ENCODE results near the gene SAP30. TPM values are rescaled to one million over a fixed set of nuclear protein-coding genes. Genes with fewer than 3 reads are reported as not detected.
A peak's percentile ranks its signal among the peaks of the same experiment; 100 is the strongest.

SAP30 gene
- total RNA-seq (1 to 10 TPM; 2.0 to 2.3 TPM), polyA plus RNA-seq (1 to 10 TPM; 1.2 to 5.3 (median 1.3) TPM), total RNA-seq (0.49 to 4.0 (median 0.96) reads per million in 6 experiments)

DNA sequence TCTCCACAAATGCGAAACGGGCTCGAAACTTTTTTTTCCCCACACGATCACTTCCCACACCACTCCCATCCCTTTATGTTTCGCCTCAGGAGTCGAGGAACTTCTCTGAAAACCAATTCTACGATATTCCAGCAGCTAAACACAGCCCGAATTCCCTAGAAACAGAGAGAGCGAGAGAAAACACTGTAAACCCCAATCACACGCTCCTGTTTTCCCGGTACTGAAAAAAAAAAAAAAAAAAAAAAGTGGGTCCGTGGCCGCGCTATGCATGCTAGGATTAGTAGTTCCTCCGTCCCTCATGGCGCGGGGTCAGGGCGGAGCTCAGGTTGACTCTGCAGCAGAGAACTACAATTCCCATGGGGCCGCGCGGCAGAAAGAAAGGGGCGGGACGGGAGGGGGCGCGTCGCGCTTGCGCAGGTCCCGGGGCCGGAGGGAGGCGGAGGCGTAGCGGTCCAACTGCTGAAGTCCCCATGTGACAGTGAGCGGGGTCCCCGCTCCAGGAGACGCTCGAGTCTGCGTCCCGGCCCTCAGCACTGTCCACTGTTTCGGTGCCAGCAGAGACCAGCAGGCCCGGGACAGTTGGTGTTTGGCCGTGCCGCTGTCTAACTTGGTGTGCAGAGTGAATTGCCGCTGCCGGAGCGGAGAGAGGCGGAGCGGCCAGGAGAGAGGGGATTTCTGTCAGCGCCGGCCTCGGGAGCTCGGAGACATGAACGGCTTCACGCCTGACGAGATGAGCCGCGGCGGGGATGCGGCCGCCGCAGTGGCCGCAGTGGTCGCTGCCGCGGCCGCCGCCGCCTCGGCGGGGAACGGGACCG, at the start of gene SAP30:
SAP30 (plus strand) TSS at position 478 of the 815 bp plus-strand sequence; CDS start at position 707, 229 bp downstream.
- POLR2A ChIA-PET, result interaction anchor here (0.5 to 6.5 kb wide), 13 partner anchors 11 to 1151 kb away, joined by 3 to 271 read pairs (median 5); partner anchors contain the start of genes CEP44, FBXO8, GALNT7 and HMGB2
- Mint-ChIP-seq H3K4me1 (peaks cover 8 to 26% (median 17%) of the 10 kb centered on the region in 4 donors), H3K27me3 (peaks cover 8 to 29% (median 14%) of the 10 kb centered on the region in 5 donors), H3K27ac (peak within 1 kb of the TSS; percentile 76 to 98 (median 96)), H3K9me3 (no peaks in the 10 kb centered on the region), H3K4me3 (peak within 1 kb of the TSS; percentile 95 to 100 (median 98)), H3K36me3 (peaks cover 0 to 4% (median 0%) of the 10 kb centered on the region in 3 donors)
- ATAC-seq, result peak; percentile 82 to 89
- DNase-seq, result peak; percentile 91 to 99 (median 94)

- Mint-ChIP-seq H3K9me3 (no peaks in the 10 kb centered on the region), H3K27me3 (no peaks in the 10 kb centered on the region), H3K36me3 (peaks cover 0 to 24% (median 5%) of the 10 kb centered on the region in 3 donors), H3K4me3 (no peak overlapping the region), H3K27ac (peak overlapping the region in 1 of 10 donors; percentile 33), H3K4me1 (no peaks in the 10 kb centered on the region)
- ATAC-seq (no peak), DNase-seq (no peak)
- POLR2A ChIA-PET, result no interaction called here
Measured at GRCh38 chr4:173325007-173325736, 45.6 kb upstream of the SAP30 start.

DNA sequence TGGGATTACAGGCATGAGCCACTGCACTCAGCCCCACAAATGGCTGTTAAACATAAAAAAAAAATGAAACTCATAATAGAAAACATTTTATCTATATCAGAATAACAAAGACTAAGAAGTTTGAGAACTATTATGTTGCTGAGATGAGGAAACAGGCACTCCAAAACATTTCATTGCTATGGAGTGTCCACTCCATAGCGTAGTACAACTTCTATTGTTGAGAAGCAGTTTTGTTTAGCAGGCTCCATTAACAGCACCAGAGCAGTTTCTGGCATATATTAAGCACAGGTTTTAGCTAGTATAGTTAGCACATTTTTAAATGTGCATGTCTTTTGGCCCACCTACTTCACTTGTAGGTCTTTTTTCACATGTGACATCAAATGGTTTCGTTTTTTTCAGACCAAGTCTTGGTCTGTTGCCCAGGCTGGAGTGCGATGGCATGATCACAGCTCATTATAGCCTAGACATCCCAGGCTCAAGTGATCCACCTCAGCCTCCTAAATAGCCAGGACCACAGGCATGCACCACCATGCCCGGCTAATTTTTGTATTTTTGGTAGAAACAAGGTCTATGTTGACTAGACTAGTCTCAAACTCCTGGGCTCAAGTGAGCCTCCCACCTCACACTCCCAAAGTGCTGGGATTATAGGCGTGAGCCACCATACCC, 42.4 kb upstream of the SAP30 start:
- Mint-ChIP-seq H3K9me3 (no peaks in the 10 kb centered on the region), H3K27ac (no peak overlapping the region), H3K4me3 (no peak overlapping the region), H3K4me1 (peaks cover 11 to 17% (median 16%) of the 10 kb centered on the region in 4 donors), H3K27me3 (no peaks in the 10 kb centered on the region), H3K36me3 (peaks cover 0 to 23% (median 10%) of the 10 kb centered on the region in 3 donors)
- POLR2A ChIA-PET, result no interaction called here
- ATAC-seq, result no peak
- no peak for DNase-seq

GRCh38 chr4:173330590-173330989, 40.2 kb upstream of the SAP30 start:
- DNase-seq, result no peak
- Mint-ChIP-seq H3K27me3 (peaks cover 0 to 4% (median 0%) of the 10 kb centered on the region in 5 donors), H3K4me3 (no peak overlapping the region), H3K9me3 (no peaks in the 10 kb centered on the region), H3K27ac (no peak overlapping the region), H3K4me1 (peaks cover 19 to 33% (median 24%) of the 10 kb centered on the region in 4 donors), H3K36me3 (peaks cover 5 to 23% (median 10%) of the 10 kb centered on the region in 3 donors)
- POLR2A ChIA-PET, result interaction anchor here (7.1 kb wide), 1 partner anchor 39 kb away, joined by 271 read pairs; the partner anchor contains the start of gene SAP30
- no peak for ATAC-seq

- ATAC-seq (no peak), DNase-seq (no peak)
- peaks cover 5 to 23% (median 10%) of the 10 kb centered on the region in 3 donors for H3K36me3 Mint-ChIP-seq
Measured at GRCh38 chr4:173332021-173332487, 38.7 kb upstream of the SAP30 start.

GRCh38 chr4:173332963-173333657, 37.6 kb upstream of the SAP30 start:
- peak overlapping the region; percentile 89 to 96 (median 94) for H3K4me3 Mint-ChIP-seq
- peaks cover 19 to 33% (median 24%) of the 10 kb centered on the region in 4 donors for H3K4me1 Mint-ChIP-seq
- ATAC-seq, result no peak
- POLR2A ChIA-PET, result interaction anchor here (0.9 to 7.1 kb wide), 6 partner anchors 20 to 951 kb away, joined by 3 to 271 read pairs (median 5); partner anchors contain the start of genes CEP44, FBXO8, GALNT7 and SAP30
- DNase-seq, result peak in 5 of 10 donors; percentile 6 to 57 (median 16)
- H3K27me3 Mint-ChIP-seq, result peaks cover 8 to 20% (median 10%) of the 10 kb centered on the region in 5 donors
- H3K36me3 Mint-ChIP-seq, result peaks cover 5 to 21% (median 10%) of the 10 kb centered on the region in 3 donors
- no peaks in the 10 kb centered on the region for H3K9me3 Mint-ChIP-seq
- peak overlapping the region; percentile 80 to 99 (median 95) for H3K27ac Mint-ChIP-seq

More at GRCh38 chr4:173332021-173332487, 38.7 kb upstream of the SAP30 start:
- peaks cover 19 to 33% (median 24%) of the 10 kb centered on the region in 4 donors for H3K4me1 Mint-ChIP-seq
- peak overlapping the region in 8 of 10 donors; percentile 3 to 99 (median 70) for H3K27ac Mint-ChIP-seq
- H3K9me3 Mint-ChIP-seq, result no peaks in the 10 kb centered on the region
- H3K4me3 Mint-ChIP-seq, result peak overlapping the region in 5 of 10 donors; percentile 58 to 96 (median 95)
- POLR2A ChIA-PET, result interaction anchor here (7.1 kb wide), 1 partner anchor 38 kb away, joined by 271 read pairs; the partner anchor contains the start of gene SAP30
- H3K27me3 Mint-ChIP-seq, result peaks cover 5 to 11% (median 5%) of the 10 kb centered on the region in 5 donors

DNA sequence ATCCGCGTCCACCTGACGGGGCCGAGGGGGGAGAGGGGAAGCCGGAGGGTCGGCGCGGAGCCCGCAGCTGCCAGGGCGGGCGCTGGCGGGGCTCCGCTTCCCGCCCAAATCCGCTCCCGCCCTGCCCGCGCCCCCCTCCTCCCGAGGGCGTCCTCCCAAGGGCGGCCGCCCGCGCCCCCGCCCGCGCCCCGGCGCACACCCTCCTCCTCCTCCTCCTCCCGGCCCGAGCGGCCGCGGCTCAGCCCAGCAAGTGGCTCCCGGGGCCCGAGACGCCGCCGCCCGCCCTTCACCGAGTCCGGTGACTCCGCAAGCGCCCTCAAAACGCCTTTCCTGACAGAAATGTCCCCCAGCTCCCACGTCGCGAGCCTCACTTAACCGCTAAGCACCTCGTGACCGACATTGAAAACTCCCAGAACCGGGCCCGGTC, 37.1 kb upstream of the SAP30 start:
- peak overlapping the region; percentile 94 to 100 (median 99) for H3K4me3 Mint-ChIP-seq
- H3K27ac Mint-ChIP-seq, result peak overlapping the region; percentile 94 to 100 (median 99)
- no peaks in the 10 kb centered on the region for H3K9me3 Mint-ChIP-seq
- POLR2A ChIA-PET, result interaction anchor here (0.6 to 7.1 kb wide), 11 partner anchors 15 to 950 kb away, joined by 3 to 271 read pairs (median 4); partner anchors contain the start of genes CEP44, FBXO8, GALNT7 and SAP30
- peaks cover 19 to 33% (median 24%) of the 10 kb centered on the region in 4 donors for H3K4me1 Mint-ChIP-seq
- peak; percentile 2 to 8 for ATAC-seq
- peak in 6 of 10 donors; percentile 17 to 67 (median 37) for DNase-seq
- H3K27me3 Mint-ChIP-seq, result peaks cover 8 to 20% (median 10%) of the 10 kb centered on the region in 5 donors
- peaks cover 5 to 21% (median 10%) of the 10 kb centered on the region in 3 donors for H3K36me3 Mint-ChIP-seq

GRCh38 chr4:173334085-173334890, 36.5 kb upstream of the SAP30 start, which contains the start of gene HMGB2:
Gene HMGB2, minus strand, starts transcription at chr4:173334358. Its CDS starts 709 bp downstream, at chr4:173333649.
- Mint-ChIP-seq H3K27me3 (peaks cover 8 to 20% (median 11%) of the 10 kb centered on the region in 5 donors), H3K27ac (peak within 1 kb of the TSS; percentile 94 to 100 (median 99)), H3K4me3 (peak within 1 kb of the TSS; percentile 94 to 100 (median 99)), H3K4me1 (peaks cover 19 to 33% (median 24%) of the 10 kb centered on the region in 4 donors), H3K36me3 (peaks cover 5 to 21% (median 10%) of the 10 kb centered on the region in 3 donors), H3K9me3 (no peaks in the 10 kb centered on the region)
- POLR2A ChIA-PET, result interaction anchor here (0.6 to 7.1 kb wide), 15 partner anchors 11 to 950 kb away, joined by 3 to 271 read pairs (median 4); partner anchors contain the start of genes CEP44, FBXO8, GALNT7 and SAP30
- peak; percentile 94 for ATAC-seq
- peak; percentile 95 to 100 (median 100) for DNase-seq

DNA sequence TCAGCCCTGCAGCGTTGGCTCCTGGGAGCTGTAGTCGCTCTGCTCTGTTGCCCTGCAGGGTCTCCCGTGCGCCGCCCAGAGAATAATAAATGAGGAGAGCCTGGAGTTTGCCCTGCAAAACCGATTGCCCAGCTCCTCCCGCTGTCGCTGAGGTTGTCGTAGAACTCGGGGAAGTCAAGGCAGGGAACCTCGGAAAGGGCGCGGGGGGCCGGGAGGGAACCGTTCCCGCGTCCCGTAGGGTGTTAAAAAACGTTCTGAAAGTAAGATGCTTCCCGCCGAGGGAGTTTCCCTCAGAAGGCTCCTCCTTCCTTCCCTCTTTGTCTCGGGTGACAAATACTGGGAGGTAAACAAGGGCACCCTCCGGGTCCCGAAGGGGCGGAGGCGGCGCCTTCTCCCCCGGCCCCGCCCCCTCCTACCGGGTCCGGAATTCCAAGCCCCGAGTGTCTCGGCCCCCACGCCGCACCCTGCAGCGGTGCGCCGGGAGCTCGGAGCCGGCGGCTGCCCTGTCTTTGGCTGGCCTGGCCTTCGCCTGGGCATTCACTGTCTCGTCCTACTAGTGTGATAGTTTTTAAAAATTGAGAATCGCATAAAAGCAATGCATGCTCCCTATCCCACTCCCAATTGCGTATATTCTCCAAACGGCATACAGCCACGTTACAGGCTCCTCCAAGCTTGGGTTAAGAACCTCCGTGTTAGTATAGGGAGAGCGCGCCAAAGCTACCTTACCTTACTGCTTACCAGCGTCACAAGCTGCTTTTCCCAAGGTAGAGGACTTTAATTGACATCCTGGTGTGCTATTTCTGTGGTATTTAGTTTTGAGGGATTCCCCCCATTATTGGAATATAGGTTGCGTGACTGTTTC, 35.6 kb upstream of the SAP30 start:
- H3K9me3 Mint-ChIP-seq, result no peaks in the 10 kb centered on the region
- peaks cover 19 to 33% (median 24%) of the 10 kb centered on the region in 4 donors for H3K4me1 Mint-ChIP-seq
- ATAC-seq (peak; percentile 18 to 45), DNase-seq (peak in 6 of 10 donors; percentile 1 to 58 (median 16))
- POLR2A ChIA-PET, result interaction anchor here (0.6 to 7.1 kb wide), 13 partner anchors 10 to 949 kb away, joined by 3 to 271 read pairs (median 4); partner anchors contain the start of genes CEP44, FBXO8 and SAP30
- peaks cover 5 to 21% (median 9%) of the 10 kb centered on the region in 3 donors for H3K36me3 Mint-ChIP-seq
- H3K4me3 Mint-ChIP-seq, result peak overlapping the region; percentile 94 to 100 (median 99)
- H3K27ac Mint-ChIP-seq, result peak overlapping the region; percentile 94 to 100 (median 99)
- H3K27me3 Mint-ChIP-seq, result peaks cover 10 to 20% (median 14%) of the 10 kb centered on the region in 5 donors

Measured in naive thymus-derived CD8-positive, alpha-beta T cell (primary cell).